PC-3 (cell line): ENCODE results near the gene CROCC2. TPM values are rescaled to one million over a fixed set of nuclear protein-coding genes. Genes with fewer than 3 reads are reported as not detected.

Experiments
- ATAC-seq: fragments of 200-7000 bp; cut with Tn5 transposase; 2 replicates; pipeline ENCODE4 v1.9.1; 2020; ENCODE audit warnings: mild to moderate bottlenecking, moderate library complexity
- BruUV-seq: library from RNA; stranded (reverse); fragments of 400-500 nt; replicated peaks from 2 replicates; lab custom pipeline; 2021; lab: Mats Ljungman, UMichigan
- CTCF ChIA-PET: fragments of 300-600 bp; sonication (Branson Sonifier 250); formaldehyde crosslinking; loops from one replicate; lab custom pipeline; 2022; ENCODE audit warnings: antibody characterized with exemption; lab: Charles Lee
- POLR2A ChIA-PET: fragments of 300-600 bp; sonication (Branson Sonifier 250); formaldehyde crosslinking; loops from one replicate; lab custom pipeline; 2022; ENCODE audit warnings: antibody characterized with exemption; ENCODE audit not compliant: unreplicated experiment; lab: Charles Lee
- DNase-seq: peaks from one replicate; pipeline ENCODE4 v3.0.0-alpha.2; 2015
- H2AFZ ChIP-seq: fragments of 300-600 bp; sonication (generic); 2 replicates; pipeline ENCODE4 v1.6.0; 2016; ENCODE audit warnings: antibody characterized with exemption, low read length
- H3F3A ChIP-seq: fragments of 300-600 bp; sonication (generic); one replicate; pipeline ENCODE4 v1.6.0; 2017; ENCODE audit warnings: antibody characterized with exemption, low read length, control low read depth, mild to moderate bottlenecking; ENCODE audit not compliant: unreplicated experiment
- H3K27ac ChIP-seq: fragments of 300-600 bp; sonication (generic); 2 replicates; pipeline ENCODE4 v1.5.1; 2016; ENCODE audit warnings: mild to moderate bottlenecking, low read length
- H3K27me3 ChIP-seq: fragments of 300-600 bp; sonication (generic); 2 replicates; pipeline ENCODE4 v1.6.1; 2016; ENCODE audit warnings: low read length, mixed read lengths
- H3K36me3 ChIP-seq: fragments of 300-600 bp; sonication (generic); 2 replicates; pipeline ENCODE4 v1.6.1; 2016; ENCODE audit warnings: low read depth, mixed run types, low read length, mixed read lengths
- H3K4me1 ChIP-seq: fragments of 300-600 bp; sonication (generic); 2 replicates; pipeline ENCODE4 v1.5.1; 2016; ENCODE audit warnings: low read length; ENCODE audit not compliant: insufficient read depth
- H3K4me2 ChIP-seq: fragments of 300-600 bp; sonication (generic); 2 replicates; pipeline ENCODE4 v1.6.0; 2016; ENCODE audit warnings: low read length
- H3K4me3 ChIP-seq: fragments of 300-600 bp; sonication (generic); 2 replicates; pipeline ENCODE4 v1.5.1; 2016; ENCODE audit warnings: mild to moderate bottlenecking, low read length, mixed read lengths
- H3K79me2 ChIP-seq: fragments of 300-600 bp; sonication (generic); 2 replicates; pipeline ENCODE4 v1.6.1; 2017; ENCODE audit warnings: low read length, mixed read lengths
- H3K9ac ChIP-seq: fragments of 300-600 bp; sonication (generic); 2 replicates; pipeline ENCODE4 v1.6.0; 2016; ENCODE audit warnings: mild to moderate bottlenecking, low read length
- H3K9me2 ChIP-seq: fragments of 300-600 bp; sonication (generic); replicated peaks from 2 replicates; pipeline ENCODE4 v1.6.1; 2016; ENCODE audit warnings: mixed run types, low read length, mixed read lengths
- H3K9me3 ChIP-seq: fragments of 300-600 bp; sonication (generic); 2 replicates; pipeline ENCODE4 v1.6.1; 2016; ENCODE audit warnings: low read length, mixed read lengths
- H4K20me1 ChIP-seq: fragments of 300-600 bp; sonication (generic); 2 replicates; pipeline ENCODE4 v1.6.1; 2016; ENCODE audit warnings: low read length, mixed read lengths
- EZH2 ChIP-seq: fragments of 300-600 bp; sonication (generic); IDR thresholded peaks from one replicate; pipeline ENCODE4 v1.6.1; 2017; ENCODE audit warnings: antibody characterized with exemption, mild to moderate bottlenecking, low read length; ENCODE audit not compliant: unreplicated experiment
- EZH2phosphoT487 ChIP-seq: fragments of 300-600 bp; sonication (generic); IDR thresholded peaks from 2 replicates; pipeline ENCODE4 v1.6.1; 2018; ENCODE audit warnings: mild to moderate bottlenecking, antibody characterized with exemption, low read length, borderline replicate concordance
- intact Hi-C: fragments of 100-400 bp; cut with micrococcal nuclease; formaldehyde crosslinking; loops from 2 replicates; pipeline ENCODE4 v1.9.0; 2023
- total RNA-seq: library from RNA; depleted of rRNA; stranded (reverse); fragments of >200 nt; gene quantifications from 2 replicates; pipeline ENCODE4 v1.2.3, GENCODE V29; 2014
- TF ChIP-seq, protein P1 (sequence below): fragments of 300-600 bp; sonication (generic); conservative IDR thresholded peaks from 2 replicates; pipeline ENCODE4 v1.5.1; 2017; ENCODE audit warnings: antibody characterized with exemption, low read depth, mild to moderate bottlenecking, low read length

CROCC2 gene
- total RNA-seq, 1 experiment from 2014 or later, result not detected

DNA sequence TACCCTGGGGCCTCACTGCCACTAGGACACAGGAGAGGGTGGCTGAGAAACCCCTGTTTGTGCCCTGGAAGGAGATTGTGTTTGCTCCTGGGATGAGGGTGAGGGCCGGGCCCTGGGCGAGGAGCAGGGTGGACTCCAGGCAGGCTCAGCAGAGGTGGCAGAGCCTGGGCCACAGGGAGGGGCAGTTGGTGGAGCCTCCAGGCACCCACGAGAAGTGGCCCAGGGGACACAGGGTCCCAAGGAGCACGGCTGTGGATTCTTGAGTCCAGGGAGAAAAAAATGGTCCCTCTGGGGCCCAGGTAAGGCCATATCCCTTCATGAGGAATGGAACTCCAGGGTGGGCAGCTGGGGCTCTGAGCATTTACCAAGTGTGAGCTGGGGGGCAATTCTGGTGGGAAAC lies 18.5 kb upstream of the CROCC2 start:
- Histone ChIP-seq H3K9ac (no peak overlapping the region), H3K9me2 (no peaks in the 10 kb centered on the region), H3F3A (no peaks in the 10 kb centered on the region), H2AFZ (no peak overlapping the region), H3K79me2 (no peaks in the 10 kb centered on the region), H3K36me3 (no peaks in the 10 kb centered on the region), H4K20me1 (no peaks in the 10 kb centered on the region), H3K9me3 (peaks cover 3% of the 10 kb centered on the region; the same call in 1 of the 2 replicates), H3K4me3 (no peak overlapping the region), H3K27ac (no peak overlapping the region), H3K27me3 (peaks cover 7% of the 10 kb centered on the region; the same call in 1 of the 2 replicates), H3K4me1 (no peaks in the 10 kb centered on the region), H3K4me2 (no peak overlapping the region)
- intact Hi-C loops, result no loop called here
- DNase-seq (no peak), ATAC-seq (no peak)
- POLR2A ChIA-PET, result no interaction called here
- no peak for TF ChIP-seq EZH2phosphoT487
- TF ChIP-seq EZH2, result no peak
- TF ChIP-seq, protein P1, sequence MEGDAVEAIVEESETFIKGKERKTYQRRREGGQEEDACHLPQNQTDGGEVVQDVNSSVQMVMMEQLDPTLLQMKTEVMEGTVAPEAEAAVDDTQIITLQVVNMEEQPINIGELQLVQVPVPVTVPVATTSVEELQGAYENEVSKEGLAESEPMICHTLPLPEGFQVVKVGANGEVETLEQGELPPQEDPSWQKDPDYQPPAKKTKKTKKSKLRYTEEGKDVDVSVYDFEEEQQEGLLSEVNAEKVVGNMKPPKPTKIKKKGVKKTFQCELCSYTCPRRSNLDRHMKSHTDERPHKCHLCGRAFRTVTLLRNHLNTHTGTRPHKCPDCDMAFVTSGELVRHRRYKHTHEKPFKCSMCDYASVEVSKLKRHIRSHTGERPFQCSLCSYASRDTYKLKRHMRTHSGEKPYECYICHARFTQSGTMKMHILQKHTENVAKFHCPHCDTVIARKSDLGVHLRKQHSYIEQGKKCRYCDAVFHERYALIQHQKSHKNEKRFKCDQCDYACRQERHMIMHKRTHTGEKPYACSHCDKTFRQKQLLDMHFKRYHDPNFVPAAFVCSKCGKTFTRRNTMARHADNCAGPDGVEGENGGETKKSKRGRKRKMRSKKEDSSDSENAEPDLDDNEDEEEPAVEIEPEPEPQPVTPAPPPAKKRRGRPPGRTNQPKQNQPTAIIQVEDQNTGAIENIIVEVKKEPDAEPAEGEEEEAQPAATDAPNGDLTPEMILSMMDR, result no peak
- BruUV-seq, result no TSS peak
- CTCF ChIA-PET, result no interaction called here

GRCh38 chr2:240888130-240888889 lies 17.8 kb upstream of the CROCC2 start:
- ChIA-PET POLR2A (no interaction called here), CTCF (no interaction called here)
- Histone ChIP-seq H3F3A (no peaks in the 10 kb centered on the region), H3K4me2 (no peak overlapping the region), H4K20me1 (no peaks in the 10 kb centered on the region), H3K36me3 (no peaks in the 10 kb centered on the region), H3K9ac (no peak overlapping the region), H3K79me2 (no peaks in the 10 kb centered on the region), H3K9me2 (no peaks in the 10 kb centered on the region), H2AFZ (no peak overlapping the region), H3K9me3 (no peaks in the 10 kb centered on the region), H3K27ac (no peak overlapping the region), H3K4me1 (no peaks in the 10 kb centered on the region; the same call in 1 of the 2 replicates), H3K4me3 (no peak overlapping the region), H3K27me3 (0 out of 2 replicates have a peak, but pooled peaks cover under 1% of the 10 kb centered on the region)
- intact Hi-C loops, result no loop called here
- BruUV-seq, result no TSS peak
- ATAC-seq (no peak), DNase-seq (no peak)
- TF ChIP-seq, protein P1, result no peak
- TF ChIP-seq EZH2phosphoT487, result no peak
- no peak for TF ChIP-seq EZH2
